GDM1 (cell line): ENCODE data around the gene TBX19.
"Not testable (repeated sequence)": the region's sequence is repeated elsewhere in the genome, so short reads cannot be mapped to it uniquely, and the experiment has no call there.

ENCODE experiments used
- DNase-seq: peaks from one replicate; lab custom pipeline; 2025; lab: John Stamatoyannopoulos, UW

Gene TBX19

GRCh38 chr1:168320800-168321450, 40.2 kb downstream of the TBX19 start:
- DNase-seq: no peak

GRCh38 chr1:168321945-168322344, 41.3 kb downstream of the TBX19 start:
- DNase-seq: no peak

- no peak for DNase-seq
Measured at GRCh38 chr1:168324745-168325425, 44.2 kb downstream of the TBX19 start.

GRCh38 chr1:168328731-168329364, 48.2 kb downstream of the TBX19 start:
- DNase-seq: no peak

GRCh38 chr1:168330285-168330684, 49.6 kb downstream of the TBX19 start:
- no peak for DNase-seq

GRCh38 chr1:168331569-168331968, 50.9 kb downstream of the TBX19 start:
- no peak for DNase-seq

GRCh38 chr1:168333562-168334276, 53.0 kb downstream of the TBX19 start:
- no peak for DNase-seq

GRCh38 chr1:168335500-168335899, 54.8 kb downstream of the TBX19 start:
- DNase-seq: no peak

GRCh38 chr1:168338589-168339503, 58.2 kb downstream of the TBX19 start:
- no peak for DNase-seq

- no peak for DNase-seq
Measured at GRCh38 chr1:168340781-168341482, 60.3 kb downstream of the TBX19 start.

GRCh38 chr1:168341483-168341975, 60.9 kb downstream of the TBX19 start:
- DNase-seq: no peak

- peak; percentile 79 for DNase-seq
Measured at GRCh38 chr1:168342572-168343280, 62.0 kb downstream of the TBX19 start.

GRCh38 chr1:168343566-168343965, 62.9 kb downstream of the TBX19 start:
- DNase-seq: no peak

GRCh38 chr1:168344517-168344916, 63.8 kb downstream of the TBX19 start:
- no peak for DNase-seq

- DNase-seq: no peak
Measured at GRCh38 chr1:168345939-168346338, 65.3 kb downstream of the TBX19 start.

- DNase-seq: no peak
Measured at GRCh38 chr1:168347630-168348029, 67.0 kb downstream of the TBX19 start.

- no peak for DNase-seq
Measured at GRCh38 chr1:168348146-168348709, 67.6 kb downstream of the TBX19 start.

GRCh38 chr1:168354335-168355269, 73.9 kb downstream of the TBX19 start:
- not testable (repeated sequence) for DNase-seq
